ENCODE results near the gene ZNF234.
"Not testable (repeated sequence)": the region's sequence is repeated elsewhere in the genome, so short reads cannot be mapped to it uniquely, and the experiment has no call there.

ZNF234 gene

DNA sequence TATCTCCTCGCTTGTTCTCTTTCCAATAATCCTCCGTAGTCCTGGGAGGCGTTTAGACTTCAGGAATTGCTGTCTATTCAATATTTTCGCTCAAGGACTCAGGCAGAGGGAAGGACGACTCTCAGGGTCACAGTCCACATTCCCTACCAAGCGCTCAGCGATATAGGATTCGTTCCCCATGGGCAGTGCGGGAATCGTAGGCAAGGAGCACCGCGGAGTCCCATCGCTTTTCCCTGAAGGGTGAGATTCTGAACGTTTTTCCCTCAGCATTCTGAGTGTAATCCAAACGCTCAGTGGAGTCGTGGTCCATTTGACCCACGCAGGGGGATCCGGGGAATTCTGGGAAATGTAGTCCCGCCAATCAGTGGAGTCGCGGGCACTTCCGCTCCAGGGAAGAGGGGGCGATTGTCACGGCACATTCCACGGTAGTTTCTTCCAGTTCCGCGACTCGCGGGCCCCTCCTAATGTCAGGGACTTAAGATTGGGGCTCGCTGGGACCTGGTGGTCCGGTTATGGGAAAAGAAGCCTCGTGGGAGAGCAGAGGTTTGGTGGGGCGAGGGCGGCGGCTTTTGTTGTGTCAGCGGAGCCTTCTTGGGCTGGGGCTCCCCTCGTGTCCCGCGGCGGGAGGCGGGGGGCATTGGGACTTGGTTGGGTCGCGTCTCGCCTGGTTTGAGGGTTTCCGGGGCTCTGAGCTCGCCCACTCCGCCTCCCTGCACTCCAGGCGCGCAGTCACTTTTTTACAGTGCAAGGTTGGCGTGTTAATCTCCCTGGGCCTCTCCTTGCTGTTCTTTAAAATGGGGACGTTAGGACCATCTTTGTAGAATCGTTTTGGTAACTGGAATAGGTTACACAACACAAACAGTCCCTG lies at the start of gene ZNF234:
ZNF234 (plus strand) TSS at position 364 of the 868 bp plus-strand sequence. CDS start 3,079 bp downstream, outside the sequence.
- peak; percentile 90 for DNase-seq

DNA sequence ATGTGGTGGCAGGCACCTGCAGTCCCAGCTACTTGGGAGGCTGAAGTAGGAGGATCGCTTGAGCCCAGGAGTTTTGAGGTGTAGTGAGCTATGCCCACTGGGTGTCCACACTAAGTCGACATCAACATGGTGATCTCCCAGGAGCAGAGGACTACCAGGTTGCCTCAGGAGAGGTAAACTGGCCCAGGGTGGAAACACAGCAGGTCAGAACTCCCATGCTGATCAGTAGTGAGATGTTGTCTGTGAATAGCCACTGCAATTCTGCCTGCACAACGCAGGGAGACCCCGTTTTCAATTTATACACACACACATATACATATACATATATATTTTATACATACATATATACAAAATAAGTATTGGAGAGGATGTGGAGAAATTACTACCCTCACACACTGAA lies 49.2 kb upstream of the ZNF234 start:
- DNase-seq: no peak

DNA sequence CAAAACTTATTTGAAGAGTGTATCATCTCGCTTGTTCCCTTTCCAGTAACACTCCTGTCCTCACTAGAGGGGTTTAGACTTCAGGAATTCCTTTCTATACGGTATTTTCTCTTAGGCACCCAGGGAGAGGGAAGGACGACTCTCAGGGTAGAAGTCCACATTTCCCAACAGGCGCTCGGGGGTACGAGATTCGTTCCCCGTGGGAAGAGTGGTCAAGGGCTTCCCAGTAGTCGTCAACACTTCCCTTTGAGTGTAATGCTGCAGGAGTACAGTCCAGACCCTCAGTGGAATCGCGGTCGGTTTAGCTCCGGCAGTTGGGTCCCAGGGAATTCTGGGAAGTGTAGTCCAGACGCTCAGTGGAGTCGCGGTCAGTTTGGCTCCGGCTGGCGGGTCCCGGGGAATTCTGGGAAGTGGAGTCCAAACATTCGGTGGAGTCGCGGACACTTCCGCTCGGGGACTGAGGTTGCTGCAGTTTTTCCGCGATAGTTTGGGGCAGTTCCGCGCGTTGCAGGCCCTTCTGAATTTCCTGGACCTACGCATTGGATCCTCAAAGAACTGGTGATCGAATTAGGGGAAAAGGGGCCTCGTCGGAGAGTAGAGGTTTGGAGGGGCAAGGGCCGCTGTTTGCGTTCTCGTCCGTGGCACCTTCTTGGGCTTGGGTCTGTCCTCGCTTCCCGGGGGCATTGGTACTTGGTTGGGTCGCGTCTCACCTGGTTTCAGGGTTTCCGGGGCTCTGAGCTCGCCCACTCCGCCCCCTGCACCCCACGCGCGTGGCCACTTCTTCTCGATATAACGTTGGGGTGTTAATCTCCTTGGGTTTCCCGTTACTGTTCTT lies 47.2 kb upstream of the ZNF234 start, which contains the start of gene ZNF224:
ZNF224 (plus strand) TSS at position 431 of the 835 bp plus-strand sequence. CDS start 3,513 bp downstream, outside the sequence.
- peak; percentile 97 for DNase-seq

DNA sequence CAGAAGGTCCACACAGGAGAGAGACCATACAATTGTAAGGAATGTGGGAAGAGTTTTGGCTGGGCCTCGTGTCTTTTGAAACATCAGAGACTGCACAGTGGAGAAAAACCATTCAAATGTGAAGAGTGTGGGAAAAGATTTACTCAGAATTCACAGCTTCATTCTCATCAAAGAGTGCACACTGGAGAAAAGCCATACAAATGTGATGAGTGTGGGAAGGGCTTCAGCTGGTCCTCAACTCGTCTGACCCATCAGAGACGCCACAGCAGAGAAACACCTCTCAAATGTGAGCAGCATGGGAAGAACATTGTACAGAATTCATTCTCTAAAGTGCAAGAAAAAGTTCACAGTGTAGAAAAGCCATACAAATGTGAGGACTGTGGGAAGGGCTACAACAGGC lies 33.6 kb upstream of the ZNF234 start:
- DNase-seq: no peak

DNA sequence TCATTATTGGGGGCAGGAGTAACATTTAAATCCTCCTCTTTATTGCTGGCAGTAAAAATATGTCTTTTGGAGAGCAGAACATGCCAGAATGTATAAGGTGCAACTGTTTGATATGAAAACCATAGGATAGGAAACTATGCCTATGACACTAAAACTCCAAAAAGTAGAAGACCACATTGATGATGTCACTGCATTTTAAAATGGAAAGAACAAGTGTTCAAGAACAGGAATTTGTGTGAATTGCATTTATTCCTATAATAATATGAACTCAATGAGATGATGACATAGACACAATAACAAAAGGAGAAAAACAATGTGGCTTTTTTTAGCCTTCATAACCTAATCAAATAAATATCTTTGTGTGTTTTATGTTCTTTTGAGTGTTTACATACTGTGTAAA lies 31.9 kb upstream of the ZNF234 start:
- DNase-seq: no peak

DNA sequence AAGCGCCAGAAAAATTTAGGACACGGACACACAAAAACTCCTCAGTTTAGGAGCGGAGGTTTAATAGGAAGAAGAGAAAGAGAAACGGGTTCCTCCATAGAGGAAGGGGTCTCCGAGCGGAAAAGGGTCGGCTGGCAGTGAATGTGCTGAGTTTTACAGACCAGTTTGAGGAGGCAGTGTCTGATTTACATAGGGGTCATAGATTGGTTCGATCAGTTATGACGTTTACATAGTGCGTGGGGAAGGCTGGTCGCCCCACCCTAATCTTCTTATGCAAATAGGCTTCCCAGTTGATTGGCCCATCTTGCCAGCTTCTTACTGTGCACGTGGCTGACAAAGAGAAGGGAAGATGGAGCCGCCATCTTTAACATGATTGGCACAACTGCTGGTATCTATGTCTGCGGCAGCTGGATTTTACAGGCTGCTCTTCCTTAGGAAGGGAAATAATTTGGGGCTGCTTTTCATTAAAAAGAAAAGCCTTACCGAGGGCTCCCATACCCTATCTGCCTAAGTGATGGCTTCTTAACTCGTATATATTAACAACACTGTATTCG lies 29.4 kb upstream of the ZNF234 start:
- DNase-seq: peak; percentile 84

DNA sequence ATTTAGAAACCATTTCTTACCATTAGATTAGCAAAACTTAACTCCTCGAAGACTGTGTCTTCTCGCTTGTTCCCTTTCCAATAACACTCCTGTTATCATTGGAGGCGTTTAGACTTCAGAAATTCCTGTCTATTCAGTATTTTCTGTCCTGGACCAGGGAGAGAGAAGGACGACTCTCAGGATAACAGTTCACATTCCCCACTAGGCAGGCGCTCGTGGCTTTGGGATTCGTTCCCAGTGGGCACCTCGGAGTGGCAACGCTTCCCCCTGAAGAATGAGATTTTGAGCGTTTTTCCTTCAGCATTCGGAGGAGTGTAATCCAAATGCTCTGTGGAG lies 28.6 kb upstream of the ZNF234 start:
- no peak for DNase-seq

DNA sequence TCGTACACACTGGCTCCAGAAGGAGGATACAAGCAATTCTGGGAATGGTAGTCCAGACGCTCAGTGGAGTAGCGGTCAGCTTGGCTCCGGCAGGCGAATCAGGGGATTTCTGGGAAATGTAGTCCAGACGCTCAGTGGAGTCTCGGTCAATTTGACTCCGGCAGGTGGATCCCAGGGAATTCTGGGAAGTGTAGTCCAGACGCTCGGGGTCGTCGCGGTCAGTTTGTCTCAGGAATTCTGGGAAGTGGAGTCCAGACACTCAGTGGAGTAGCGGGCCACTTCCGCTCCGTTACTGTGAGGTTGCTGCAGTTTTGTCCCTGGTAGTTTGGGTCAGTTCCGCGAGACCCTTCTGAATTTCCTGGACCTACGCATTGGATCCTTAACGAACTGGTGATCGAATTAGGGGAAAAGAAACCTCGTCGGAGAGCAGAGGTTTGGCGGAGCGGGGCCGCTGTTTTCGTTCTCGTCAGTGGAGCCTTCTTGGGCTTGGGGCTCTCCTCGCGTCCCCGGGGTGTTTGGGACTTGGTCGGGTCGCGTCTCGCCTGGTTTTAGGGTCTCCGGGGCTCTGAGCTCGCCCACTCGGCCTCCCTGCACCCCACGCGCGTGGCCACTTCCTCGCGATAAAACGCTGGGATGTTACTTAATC lies 28.1 kb upstream of the ZNF234 start, which contains the start of gene ZNF225:
ZNF225 (plus strand) TSS at position 262 of the 646 bp plus-strand sequence. CDS start 2,429 bp downstream, outside the sequence.
- peak; percentile 99 for DNase-seq

DNA sequence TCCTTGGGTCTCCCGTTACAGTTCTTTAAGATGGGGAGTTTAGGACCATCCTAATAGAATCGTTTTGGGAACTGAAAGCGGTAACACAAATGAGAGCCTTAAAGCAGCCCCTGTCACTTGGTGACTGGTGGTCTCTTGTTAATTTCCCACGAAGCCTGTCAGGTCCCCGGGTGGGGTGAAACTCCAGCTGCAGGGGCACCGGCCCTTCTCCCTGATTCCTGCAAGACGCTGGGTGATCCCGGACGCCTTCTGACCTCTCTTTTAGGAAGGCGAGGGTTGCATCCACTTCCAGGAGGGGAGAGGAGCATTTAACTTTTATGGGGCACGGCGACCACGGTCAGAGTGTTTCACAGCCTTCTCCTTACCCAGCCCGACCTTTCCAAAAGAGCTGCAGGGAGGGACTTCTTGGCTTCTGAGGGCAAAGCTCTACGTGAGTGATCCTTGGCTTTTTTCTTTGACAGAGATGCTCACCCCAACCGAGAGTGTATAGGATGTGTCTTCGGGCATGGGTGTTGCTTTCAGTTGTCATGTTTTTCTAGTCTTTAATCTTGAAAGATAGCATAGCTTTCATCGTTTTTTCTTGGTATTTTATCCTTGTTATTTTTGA lies 27.5 kb upstream of the ZNF234 start:
- peak; percentile 39 for DNase-seq

DNA sequence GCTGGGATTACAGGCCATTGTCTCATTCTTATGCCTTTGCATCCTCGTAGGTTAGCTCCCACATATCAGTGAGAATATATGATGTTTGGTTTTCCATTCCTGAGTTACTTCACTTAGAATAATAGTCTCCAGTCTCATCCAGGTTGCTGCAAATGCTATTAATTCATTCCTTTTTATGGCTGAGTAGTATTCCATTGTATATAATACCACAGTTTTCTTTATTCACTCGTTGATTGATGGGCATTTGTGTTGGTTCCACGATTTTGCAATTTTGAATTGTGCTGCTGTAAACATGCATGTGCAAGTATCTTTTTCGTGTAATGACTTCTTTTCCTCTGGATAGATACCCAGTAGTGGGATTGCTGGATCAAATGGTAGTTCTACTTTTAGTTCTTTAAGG lies 20.2 kb upstream of the ZNF234 start:
- DNase-seq: not testable (repeated sequence)

DNA sequence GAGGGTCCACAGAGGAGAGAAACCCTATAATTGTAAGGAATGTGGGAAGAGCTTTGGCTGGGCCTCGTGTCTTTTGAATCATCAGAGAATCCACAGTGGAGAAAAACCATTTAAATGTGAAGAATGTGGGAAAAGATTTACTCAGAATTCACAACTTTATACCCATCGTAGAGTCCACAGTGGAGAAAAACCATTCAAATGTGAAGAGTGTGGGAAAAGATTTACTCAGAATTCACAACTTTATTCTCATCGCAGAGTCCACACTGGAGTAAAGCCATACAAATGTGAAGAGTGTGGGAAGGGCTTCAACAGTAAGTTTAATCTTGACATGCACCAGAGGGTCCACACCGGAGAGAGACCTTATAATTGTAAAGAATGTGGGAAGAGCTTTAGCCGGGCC lies 9.4 kb upstream of the ZNF234 start:
- DNase-seq: no peak

DNA sequence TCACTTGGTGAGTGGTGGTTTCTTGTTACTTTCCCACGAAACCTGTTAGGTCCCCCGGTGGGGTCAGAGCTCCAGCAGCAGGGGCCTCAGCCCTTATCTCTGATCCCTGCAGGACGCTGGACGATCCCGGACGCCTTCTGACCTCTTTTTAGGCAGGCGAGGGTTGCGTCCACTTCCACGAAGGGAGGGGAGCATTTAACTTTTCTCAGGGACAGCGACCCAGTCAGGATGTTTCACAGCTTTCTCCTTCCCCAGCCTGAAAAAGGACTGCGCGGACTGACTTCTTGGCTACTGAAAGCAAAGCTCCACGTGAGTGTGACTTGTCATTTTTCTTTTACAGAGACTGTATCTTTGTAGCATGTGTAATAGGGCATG lies 692 bp downstream of the ZNF234 start:
- DNase-seq: peak; percentile 57

DNA sequence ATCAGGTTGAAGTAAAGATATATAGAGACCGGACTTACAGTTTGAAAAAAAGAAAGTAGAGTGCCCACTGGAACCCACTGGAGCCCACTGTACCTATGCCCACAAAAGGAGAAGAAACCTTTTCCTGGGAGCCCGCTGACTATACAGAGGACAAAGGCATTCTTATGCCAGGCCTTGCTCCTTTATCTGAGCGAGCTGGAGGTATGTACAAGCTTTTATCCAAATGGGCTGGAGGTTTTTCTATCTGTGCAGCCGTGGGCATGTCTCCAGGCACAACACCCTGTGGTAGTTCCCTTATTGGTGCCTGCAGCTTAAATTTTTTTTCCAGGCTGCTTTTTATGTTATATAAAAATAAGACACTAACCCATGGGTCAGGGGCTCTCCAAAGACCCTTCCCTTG lies 8.4 kb downstream of the ZNF234 start:
- DNase-seq: no peak

DNA sequence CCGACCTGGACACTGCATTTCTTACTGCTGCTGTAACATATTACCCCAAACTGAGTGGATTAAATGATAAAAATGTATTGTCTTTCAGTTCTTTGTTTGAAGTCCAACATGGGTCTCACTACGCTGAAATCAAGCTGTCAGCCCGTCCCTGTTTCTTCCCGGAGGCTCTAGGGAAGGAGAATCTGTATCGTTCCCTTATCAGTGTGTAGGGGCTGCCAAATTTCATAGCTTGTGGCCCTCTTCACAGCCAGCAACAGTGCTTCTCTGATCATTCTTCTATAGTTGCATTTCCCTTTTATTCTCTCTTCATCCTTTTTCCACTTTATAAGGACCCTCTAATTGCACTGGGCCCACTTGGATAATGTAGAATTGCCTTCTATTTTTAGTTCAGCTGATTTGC lies 10.1 kb downstream of the ZNF234 start:
- no peak for DNase-seq

DNA sequence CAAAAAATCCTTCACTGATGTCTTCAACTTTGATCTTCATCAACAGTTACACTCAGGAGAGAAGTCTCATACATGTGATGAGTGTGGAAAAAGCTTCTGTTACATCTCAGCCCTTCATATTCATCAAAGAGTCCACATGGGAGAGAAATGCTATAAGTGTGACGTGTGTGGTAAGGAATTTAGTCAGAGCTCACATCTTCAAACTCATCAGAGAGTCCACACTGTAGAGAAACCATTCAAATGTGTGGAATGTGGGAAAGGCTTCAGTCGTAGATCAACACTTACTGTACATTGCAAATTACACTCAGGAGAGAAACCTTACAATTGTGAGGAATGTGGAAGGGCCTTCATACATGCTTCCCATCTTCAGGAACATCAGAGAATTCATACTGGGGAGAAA lies 15.1 kb downstream of the ZNF234 start:
- DNase-seq: no peak

DNA sequence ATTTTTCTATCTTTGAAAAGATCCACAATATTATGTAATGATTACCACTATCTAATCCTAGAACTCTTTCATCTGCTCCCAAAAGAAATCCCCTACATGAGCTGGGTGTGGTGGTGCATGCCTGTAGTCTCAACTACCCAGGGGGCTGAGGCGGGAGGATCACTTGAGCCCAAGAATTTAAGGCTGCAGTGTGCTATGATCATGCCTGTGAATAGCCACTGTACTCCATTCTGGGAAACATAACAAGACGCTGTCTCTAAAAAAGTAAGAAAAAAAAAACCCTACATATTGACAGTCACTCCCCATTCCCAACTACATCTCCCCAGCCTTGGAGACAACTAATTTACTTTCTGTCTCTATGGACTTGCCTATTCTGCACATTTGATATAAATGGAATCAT lies 22.4 kb downstream of the ZNF234 start:
- DNase-seq: no peak

DNA sequence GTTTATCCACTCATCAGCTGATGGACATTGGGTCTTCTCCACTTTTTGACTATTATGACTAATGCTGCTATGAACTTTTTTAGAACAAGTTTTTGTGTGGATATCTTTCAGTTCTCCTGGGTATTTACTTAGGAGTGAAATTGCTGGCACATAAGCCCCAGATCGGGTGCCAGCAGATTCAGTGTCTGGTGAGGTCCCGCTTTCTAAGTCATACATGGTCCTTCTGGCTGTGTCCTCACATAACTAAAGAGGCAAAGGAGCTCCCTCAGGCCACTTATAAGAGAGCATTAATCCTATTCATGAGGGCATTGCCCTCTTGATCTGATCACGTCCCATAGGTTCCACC lies 22.9 kb downstream of the ZNF234 start:
- DNase-seq: no peak

DNA sequence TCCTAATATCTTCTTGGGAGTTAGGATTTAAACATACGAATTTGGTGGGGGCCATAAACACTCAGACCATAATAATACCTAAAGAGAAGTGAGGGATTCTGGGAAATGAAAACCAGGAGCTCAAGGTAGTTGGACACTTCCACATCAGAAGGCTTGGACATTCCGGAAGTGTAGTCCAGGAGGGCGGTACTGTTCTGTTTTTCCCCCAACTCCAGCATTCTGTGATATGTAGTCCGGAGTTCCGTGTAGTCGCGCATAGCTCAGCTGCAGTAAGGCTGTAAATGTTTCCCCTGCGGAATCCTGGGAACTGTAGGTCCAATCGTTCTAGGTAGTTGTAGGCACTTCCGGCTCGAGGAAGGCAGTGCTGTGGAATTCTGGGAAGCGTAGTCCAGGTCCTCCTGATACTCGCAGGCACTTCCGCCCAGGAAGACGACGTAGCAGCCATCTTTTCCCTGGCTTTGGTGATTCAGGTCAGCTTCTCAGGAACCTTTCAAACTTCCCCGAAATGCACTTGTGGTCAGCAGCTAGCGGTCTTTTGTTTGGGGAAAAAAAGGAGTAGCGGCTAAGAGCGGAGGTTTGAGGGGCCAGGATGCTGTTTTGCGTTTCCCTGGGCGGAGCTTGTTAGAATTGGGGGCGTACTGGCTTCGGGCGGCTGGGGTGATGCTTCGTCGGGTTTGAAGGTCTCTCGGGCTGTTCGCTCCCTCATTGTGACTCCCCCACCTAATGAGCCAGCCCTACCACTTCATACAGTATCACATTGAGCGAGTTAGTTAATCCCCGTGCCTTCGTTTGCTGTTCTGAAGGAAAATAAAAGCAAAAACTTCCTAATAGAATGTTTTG lies 23.5 kb downstream of the ZNF234 start, which contains the start of gene ZNF226:
ZNF226 (plus strand) TSS at position 428 of the 840 bp plus-strand sequence. CDS start 4,981 bp downstream, outside the sequence.
- peak; percentile 99 for DNase-seq

DNA sequence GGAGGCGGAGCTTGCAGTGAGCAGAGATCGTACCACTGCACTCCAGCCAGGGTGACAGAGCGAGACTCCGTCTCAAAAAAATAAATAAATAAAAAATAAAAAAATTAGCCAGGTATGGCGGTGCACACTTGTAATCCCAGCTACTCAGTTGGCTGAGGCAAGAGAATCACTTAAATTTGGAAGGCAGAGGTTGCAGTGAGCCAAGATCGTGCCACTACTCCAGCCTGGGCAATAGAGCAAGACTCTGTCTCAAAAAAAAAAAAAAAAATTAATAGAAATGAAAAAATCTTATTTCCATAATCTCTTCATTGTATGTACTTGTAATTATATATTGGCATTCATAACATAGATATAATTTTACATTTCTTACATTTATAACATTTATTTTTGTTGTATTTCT lies 29.3 kb downstream of the ZNF234 start:
- not testable (repeated sequence) for DNase-seq

DNA sequence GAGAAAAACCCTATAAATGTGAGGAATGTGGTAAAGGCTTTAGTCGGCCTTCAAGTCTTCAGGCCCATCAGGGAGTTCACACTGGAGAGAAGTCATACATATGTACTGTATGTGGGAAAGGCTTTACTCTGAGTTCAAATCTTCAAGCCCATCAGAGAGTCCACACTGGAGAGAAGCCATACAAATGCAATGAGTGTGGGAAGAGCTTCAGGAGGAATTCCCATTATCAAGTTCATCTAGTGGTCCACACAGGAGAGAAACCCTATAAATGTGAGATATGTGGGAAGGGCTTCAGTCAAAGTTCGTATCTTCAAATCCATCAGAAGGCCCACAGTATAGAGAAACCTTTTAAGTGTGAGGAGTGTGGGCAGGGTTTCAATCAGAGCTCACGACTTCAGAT lies 35.2 kb downstream of the ZNF234 start:
- DNase-seq: no peak

DNA sequence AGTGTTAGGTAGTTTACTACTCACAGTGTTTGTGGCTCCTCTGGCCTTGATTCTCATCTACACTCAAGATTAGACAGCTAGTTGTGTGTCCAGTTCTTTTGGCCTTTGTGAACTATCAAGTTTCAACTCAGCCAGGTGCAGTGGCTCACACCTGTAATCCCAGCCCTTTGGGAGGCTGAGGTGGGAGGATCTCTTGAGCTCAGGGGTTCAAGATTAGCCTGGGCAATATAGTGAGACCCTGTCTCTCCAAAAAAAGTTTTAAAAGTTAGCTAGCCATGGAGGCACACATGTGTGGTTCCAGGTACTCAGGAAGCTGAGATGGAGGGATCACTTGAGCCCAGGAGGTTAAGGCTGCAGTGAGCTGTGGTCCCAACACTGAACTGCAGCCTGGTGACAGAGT lies 39.6 kb downstream of the ZNF234 start:
- DNase-seq: no peak

DNA sequence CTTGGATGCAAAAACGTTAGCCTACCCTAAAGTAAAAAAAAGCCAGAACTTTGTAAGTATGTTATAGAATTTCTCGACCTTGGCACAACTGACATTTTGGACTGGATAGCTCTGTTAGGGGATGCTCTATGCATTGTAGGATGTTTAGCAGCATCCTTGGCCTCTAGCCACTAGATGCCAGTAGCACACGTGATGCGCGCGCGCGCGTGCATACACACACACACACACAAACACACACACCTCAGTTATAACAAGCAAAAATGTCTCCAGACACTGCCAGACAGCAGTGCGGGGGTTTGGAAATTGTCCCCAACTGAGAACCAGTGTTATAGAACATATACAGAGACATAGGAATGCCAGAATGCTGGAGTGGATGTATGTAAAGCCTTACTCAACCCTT lies 40.8 kb downstream of the ZNF234 start:
- no peak for DNase-seq

Measured in NCI-H69 (cell line).